ENCODE measurements around the gene C9orf72. TPM values are rescaled to one million over a fixed set of nuclear protein-coding genes. Genes with fewer than 3 reads are reported as not detected.

The C9orf72 gene
- total and polyA plus RNA-seq, 2 experiments from 2014 or later = 13.2 to 15.7 TPM

DNA sequence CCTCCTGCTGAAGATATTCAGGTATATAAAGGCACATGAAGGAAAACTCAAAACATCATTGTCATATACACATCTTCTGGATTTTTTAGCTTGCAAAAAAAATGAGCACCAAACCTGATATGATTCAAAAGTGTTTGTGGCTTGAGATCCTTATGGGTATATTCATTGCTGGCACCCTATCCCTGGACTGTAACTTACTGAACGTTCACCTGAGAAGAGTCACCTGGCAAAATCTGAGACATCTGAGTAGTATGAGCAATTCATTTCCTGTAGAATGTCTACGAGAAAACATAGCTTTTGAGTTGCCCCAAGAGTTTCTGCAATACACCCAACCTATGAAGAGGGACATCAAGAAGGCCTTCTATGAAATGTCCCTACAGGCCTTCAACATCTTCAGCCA, 49.0 kb downstream of the C9orf72 start, which contains the start of gene IFNK:
IFNK (plus strand) TSS at position 55 of the 400 bp plus-strand sequence; CDS start at position 102, 47 bp downstream.
- Histone ChIP-seq H3K9me3 (ENCODE audit: low read depth) (no peaks in the 10 kb centered on the region), H3K27ac (no peak within 1 kb of the TSS), H3K36me3 (no peaks in the 10 kb centered on the region), H3K27me3 (peaks cover 10% of the 10 kb centered on the region), H3K4me1 (ENCODE audit: low read depth) (no peaks in the 10 kb centered on the region), H3K4me3 (no peak within 1 kb of the TSS)
- no peak for DNase-seq (ENCODE audit: low read depth in 1 of 2, low spot score in 1 of 2)
- TF ChIP-seq, protein P1, sequence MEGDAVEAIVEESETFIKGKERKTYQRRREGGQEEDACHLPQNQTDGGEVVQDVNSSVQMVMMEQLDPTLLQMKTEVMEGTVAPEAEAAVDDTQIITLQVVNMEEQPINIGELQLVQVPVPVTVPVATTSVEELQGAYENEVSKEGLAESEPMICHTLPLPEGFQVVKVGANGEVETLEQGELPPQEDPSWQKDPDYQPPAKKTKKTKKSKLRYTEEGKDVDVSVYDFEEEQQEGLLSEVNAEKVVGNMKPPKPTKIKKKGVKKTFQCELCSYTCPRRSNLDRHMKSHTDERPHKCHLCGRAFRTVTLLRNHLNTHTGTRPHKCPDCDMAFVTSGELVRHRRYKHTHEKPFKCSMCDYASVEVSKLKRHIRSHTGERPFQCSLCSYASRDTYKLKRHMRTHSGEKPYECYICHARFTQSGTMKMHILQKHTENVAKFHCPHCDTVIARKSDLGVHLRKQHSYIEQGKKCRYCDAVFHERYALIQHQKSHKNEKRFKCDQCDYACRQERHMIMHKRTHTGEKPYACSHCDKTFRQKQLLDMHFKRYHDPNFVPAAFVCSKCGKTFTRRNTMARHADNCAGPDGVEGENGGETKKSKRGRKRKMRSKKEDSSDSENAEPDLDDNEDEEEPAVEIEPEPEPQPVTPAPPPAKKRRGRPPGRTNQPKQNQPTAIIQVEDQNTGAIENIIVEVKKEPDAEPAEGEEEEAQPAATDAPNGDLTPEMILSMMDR (IDR thresholded peaks at IDR 0.05; ENCODE audit: low read depth, low read length) = no peak

DNA sequence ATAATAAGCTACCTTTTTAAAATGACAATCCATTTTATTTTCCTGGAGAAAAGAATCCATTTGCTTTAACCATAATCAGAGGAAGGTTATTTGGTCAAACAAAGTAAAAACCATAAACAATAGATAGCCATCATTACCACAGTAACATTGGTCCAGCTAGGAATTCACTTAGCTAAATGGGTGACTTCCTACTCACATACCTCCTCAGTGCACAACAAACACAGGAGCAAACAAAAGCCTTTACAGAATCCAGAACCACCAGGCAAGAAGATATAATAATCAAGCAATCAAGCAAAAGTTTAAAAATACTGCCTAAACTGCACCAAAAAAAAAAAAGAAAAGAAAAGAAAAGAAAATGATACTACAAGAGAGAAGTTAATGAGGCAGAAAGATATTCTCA, 50.1 kb downstream of the C9orf72 start:
- DNase-seq (ENCODE audit: low read depth in 1 of 2, low spot score in 1 of 2) = no peak
- H3K4me1 ChIP-seq (ENCODE audit: low read depth) = no peaks in the 10 kb centered on the region
- TF ChIP-seq, protein P1 (IDR thresholded peaks at IDR 0.05; ENCODE audit: low read depth, low read length) = no peak
- no peak overlapping the region for H3K27ac ChIP-seq
- H3K27me3 ChIP-seq = peaks cover 10% of the 10 kb centered on the region
- H3K9me3 ChIP-seq (ENCODE audit: low read depth) = no peaks in the 10 kb centered on the region
- H3K4me3 ChIP-seq = no peak overlapping the region
- no peaks in the 10 kb centered on the region for H3K36me3 ChIP-seq

GRCh38 chr9:27520986-27521385, 52.3 kb downstream of the C9orf72 start:
- DNase-seq (ENCODE audit: low read depth in 1 of 2, low spot score in 1 of 2) = no peak
- no peaks in the 10 kb centered on the region for H3K9me3 ChIP-seq (ENCODE audit: low read depth)
- no peak overlapping the region for H3K27ac ChIP-seq
- no peaks in the 10 kb centered on the region for H3K27me3 ChIP-seq
- no peak overlapping the region for H3K4me3 ChIP-seq
- TF ChIP-seq, protein P1 (IDR thresholded peaks at IDR 0.05; ENCODE audit: low read depth, low read length) = no peak
- no peaks in the 10 kb centered on the region for H3K36me3 ChIP-seq
- H3K4me1 ChIP-seq (ENCODE audit: low read depth) = no peaks in the 10 kb centered on the region

GRCh38 chr9:27519466-27520465, 53.5 kb downstream of the C9orf72 start:
- no peaks in the 10 kb centered on the region for H3K36me3 ChIP-seq
- no peaks in the 10 kb centered on the region for H3K4me1 ChIP-seq (ENCODE audit: low read depth)
- no peak overlapping the region for H3K27ac ChIP-seq

GRCh38 chr9:27518809-27519208, 54.5 kb downstream of the C9orf72 start:
- no peak for DNase-seq (ENCODE audit: low read depth in 1 of 2, low spot score in 1 of 2)
- Histone ChIP-seq H3K27ac (no peak overlapping the region), H3K9me3 (ENCODE audit: low read depth) (no peaks in the 10 kb centered on the region), H3K4me3 (no peak overlapping the region), H3K27me3 (no peaks in the 10 kb centered on the region), H3K36me3 (no peaks in the 10 kb centered on the region), H3K4me1 (ENCODE audit: low read depth) (no peaks in the 10 kb centered on the region)
- TF ChIP-seq, protein P1 (IDR thresholded peaks at IDR 0.05; ENCODE audit: low read depth, low read length) = no peak

More at GRCh38 chr9:27519466-27520465, 53.5 kb downstream of the C9orf72 start:
- Histone ChIP-seq H3K9me3 (ENCODE audit: low read depth) (no peaks in the 10 kb centered on the region), H3K4me3 (no peak overlapping the region), H3K27me3 (no peaks in the 10 kb centered on the region)
- TF ChIP-seq, protein P1 (IDR thresholded peaks at IDR 0.05; ENCODE audit: low read depth, low read length) = no peak
- DNase-seq (ENCODE audit: low read depth in 1 of 2, low spot score in 1 of 2) = no peak
